ENCODE results near the gene MYL10.
"Not testable (repeated sequence)": the region's sequence is repeated elsewhere in the genome, so short reads cannot be mapped to it uniquely, and the experiment has no call there.

The MYL10 gene

GRCh38 chr7:101617451-101618206 is 11.5 kb downstream of the MYL10 start:
- no peak for DNase-seq

GRCh38 chr7:101615446-101615845 is 13.7 kb downstream of the MYL10 start:
- no peak for DNase-seq

GRCh38 chr7:101614939-101615302 is 14.2 kb downstream of the MYL10 start:
- DNase-seq, result no peak

- no peak for DNase-seq
Measured at GRCh38 chr7:101614098-101614938, 14.8 kb downstream of the MYL10 start.

- no peak for DNase-seq
Measured at GRCh38 chr7:101612885-101613515, 16.1 kb downstream of the MYL10 start.

GRCh38 chr7:101608772-101609713 is 20.1 kb downstream of the MYL10 start:
- no peak for DNase-seq

GRCh38 chr7:101606498-101606923 is 22.6 kb downstream of the MYL10 start:
- DNase-seq, result no peak

GRCh38 chr7:101605611-101606497 is 23.2 kb downstream of the MYL10 start:
- DNase-seq, result no peak

- not testable (repeated sequence) for DNase-seq
Measured at GRCh38 chr7:101604934-101605332, 24.2 kb downstream of the MYL10 start.

GRCh38 chr7:101604331-101604933 is 24.7 kb downstream of the MYL10 start:
- no peak for DNase-seq

GRCh38 chr7:101602484-101603241 is 26.4 kb downstream of the MYL10 start:
- DNase-seq, result no peak

GRCh38 chr7:101602082-101602481 is 27.0 kb downstream of the MYL10 start:
- DNase-seq, result no peak

GRCh38 chr7:101599787-101600186 is 29.3 kb downstream of the MYL10 start:
- DNase-seq, result no peak

- no peak for DNase-seq
Measured at GRCh38 chr7:101598986-101599771, 29.9 kb downstream of the MYL10 start.

- no peak for DNase-seq
Measured at GRCh38 chr7:101598422-101598985, 30.6 kb downstream of the MYL10 start.

- no peak for DNase-seq
Measured at GRCh38 chr7:101597941-101598340, 31.2 kb downstream of the MYL10 start.

GRCh38 chr7:101596898-101597297 is 32.2 kb downstream of the MYL10 start:
- no peak for DNase-seq

GRCh38 chr7:101595766-101596537 is 33.1 kb downstream of the MYL10 start:
- no peak for DNase-seq
